ENCODE data around the gene PIRT.

Gene PIRT

DNA sequence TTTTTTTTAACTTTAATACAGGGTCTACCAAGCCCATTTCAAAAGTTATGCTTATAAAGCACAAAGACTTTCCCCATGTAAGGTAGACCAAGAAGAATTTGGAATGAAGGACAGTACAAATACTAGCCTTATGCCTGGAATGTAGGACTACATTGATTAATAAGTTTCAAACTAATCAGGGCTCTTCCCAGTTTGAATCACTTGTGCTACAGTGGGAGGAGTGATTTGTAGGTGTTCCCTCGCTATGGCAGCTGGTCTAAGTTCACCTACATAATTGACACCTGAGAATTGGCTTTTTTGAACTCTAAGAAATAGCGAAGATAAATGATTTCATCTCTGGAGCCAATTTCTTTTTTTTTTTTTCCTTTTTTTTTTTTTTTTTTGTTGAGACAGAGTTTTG, 52.6 kb downstream of the PIRT start:
- no peak for DNase-seq

- DNase-seq: no peak
These were observed 58.3 kb downstream of the PIRT start for GRCh38 chr17:10779609-10780008.

DNA sequence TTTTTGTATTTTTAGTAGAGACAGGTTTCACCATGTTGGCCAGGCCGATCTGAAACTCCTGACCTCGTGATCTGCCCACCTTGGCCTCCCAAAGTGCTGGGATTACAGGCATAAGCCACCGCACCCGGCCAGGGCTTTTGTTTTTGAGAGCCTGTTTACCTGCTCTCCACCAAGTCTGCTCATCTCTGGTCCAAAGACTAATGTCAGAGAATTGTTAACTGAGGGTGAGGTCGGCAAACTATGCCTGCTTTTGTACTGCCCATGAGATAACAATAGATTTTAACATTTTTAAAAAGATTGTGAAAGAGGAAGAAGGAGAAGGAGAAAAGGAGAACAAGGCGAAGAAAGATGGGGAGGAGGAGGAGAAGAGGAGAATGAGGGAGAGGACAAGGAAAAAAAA, 60.0 kb downstream of the PIRT start:
- no peak for DNase-seq

- no peak for DNase-seq
These were observed 60.6 kb downstream of the PIRT start for GRCh38 chr17:10777131-10777807.

GRCh38 chr17:10776381-10776780, 61.5 kb downstream of the PIRT start:
- no peak for DNase-seq

DNA sequence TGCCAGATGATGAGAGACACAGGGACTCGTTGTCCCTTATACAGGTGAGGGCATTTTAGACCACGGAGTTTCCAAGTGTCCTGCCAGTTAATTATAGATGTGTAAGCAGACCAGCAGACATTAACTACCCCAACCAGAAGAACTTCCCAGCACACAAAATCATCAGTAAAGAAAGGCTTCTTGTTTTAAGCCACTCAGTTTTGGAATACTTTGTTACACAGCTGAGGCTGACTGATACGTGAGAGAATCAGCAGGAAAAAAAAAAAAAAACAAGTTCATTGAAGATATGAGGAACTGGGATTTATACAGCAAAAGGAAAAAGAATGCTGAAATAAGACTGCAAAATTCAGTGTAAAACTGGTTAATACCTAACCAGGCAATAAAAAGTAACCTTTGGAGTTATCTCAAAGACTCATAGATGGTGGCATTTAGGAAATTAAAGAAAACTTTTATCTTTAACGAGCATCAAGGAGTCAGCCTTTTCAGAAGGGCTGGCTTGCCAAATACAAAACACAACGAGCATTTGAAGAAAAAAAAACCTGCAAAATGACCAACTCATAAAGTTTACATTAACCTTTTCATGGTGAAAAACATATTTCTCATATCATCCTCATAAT, 62.0 kb downstream of the PIRT start:
- DNase-seq: no peak

DNA sequence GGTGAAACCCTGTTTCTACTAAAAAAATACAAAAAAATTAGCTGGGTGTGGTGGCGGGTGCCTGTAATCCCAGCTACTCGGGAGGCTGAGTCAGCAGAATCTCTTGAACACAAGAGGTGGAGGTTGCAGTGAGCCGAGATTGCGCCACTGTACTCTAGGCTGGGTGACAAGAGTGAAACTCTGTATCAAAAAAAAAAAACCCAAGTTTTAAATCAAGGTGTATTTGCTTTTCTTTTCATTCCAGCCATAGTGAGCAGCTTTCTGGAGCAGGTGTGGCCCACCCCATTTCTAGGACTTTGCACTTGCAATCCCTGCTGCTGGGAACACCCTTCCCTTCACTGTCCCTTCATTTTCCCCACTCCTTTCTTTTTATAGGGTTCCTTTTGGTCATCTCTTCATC, 62.8 kb downstream of the PIRT start:
- no peak for DNase-seq

DNA sequence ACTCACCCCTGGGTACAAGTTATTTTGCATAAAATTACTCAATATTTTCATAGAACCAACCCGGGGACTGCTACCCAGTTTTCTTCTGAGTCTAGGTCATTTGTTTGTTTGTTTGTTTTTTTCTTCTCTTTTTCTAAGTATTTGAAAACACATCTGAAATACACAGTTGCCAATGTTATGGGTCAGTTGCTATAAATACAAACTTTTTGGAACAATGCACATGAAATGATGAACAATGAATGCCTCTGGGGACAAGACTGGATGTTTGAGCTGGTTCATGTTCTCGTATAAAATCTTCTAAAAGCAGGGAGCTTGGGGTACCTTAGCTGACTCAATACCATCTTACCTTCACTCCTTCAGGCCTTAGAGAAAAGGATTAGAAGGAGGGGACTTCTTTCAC, 64.5 kb downstream of the PIRT start:
- DNase-seq: no peak
